ENCODE data around the gene B3GAT3.
"Not testable (repeated sequence)": the region's sequence is repeated elsewhere in the genome, so short reads cannot be mapped to it uniquely, and the experiment has no call there.

DNA sequence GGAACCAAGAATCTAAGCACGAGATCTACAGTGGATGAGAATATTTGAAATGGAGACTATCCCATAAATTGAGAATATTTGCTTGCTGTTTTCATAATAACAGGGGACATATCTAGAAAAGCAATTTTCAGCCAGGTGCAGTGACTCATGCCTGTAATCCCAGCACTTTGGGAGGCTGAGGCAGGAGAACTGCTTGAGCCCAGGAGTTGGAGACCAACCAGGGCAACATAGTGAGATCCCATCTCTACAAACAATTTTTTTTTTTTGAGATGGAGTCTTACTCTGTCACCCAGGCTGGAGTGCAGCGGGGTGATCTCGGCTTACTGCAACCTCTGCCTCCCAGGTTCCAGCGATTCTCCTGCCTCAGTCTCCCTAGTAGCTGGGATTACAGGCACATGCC lies 40.1 kb downstream of the B3GAT3 start:
- TF ChIP-seq, protein P1, sequence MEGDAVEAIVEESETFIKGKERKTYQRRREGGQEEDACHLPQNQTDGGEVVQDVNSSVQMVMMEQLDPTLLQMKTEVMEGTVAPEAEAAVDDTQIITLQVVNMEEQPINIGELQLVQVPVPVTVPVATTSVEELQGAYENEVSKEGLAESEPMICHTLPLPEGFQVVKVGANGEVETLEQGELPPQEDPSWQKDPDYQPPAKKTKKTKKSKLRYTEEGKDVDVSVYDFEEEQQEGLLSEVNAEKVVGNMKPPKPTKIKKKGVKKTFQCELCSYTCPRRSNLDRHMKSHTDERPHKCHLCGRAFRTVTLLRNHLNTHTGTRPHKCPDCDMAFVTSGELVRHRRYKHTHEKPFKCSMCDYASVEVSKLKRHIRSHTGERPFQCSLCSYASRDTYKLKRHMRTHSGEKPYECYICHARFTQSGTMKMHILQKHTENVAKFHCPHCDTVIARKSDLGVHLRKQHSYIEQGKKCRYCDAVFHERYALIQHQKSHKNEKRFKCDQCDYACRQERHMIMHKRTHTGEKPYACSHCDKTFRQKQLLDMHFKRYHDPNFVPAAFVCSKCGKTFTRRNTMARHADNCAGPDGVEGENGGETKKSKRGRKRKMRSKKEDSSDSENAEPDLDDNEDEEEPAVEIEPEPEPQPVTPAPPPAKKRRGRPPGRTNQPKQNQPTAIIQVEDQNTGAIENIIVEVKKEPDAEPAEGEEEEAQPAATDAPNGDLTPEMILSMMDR (IDR thresholded peaks at IDR 0.05), result not testable (repeated sequence)
- TF ChIP-seq POLR2A (IDR thresholded peaks at IDR 0.05), result not testable (repeated sequence)
